C4-2B (cell line): ENCODE data around the gene COMP.

ENCODE experiments used
- H3K27ac ChIP-seq: fragments of 450-650 bp; 2 replicates; pipeline ENCODE4 v1.5.1; 2017
- ZFX ChIP-seq: fragments of 450-650 bp; IDR thresholded peaks from 2 replicates; pipeline ENCODE4 v1.6.1; 2017
- TF ChIP-seq, protein P1 (sequence below): fragments of 450-650 bp; conservative IDR thresholded peaks from 2 replicates; pipeline ENCODE4 v1.5.1; 2017; ENCODE audit warnings: mild to moderate bottlenecking

The COMP gene

DNA sequence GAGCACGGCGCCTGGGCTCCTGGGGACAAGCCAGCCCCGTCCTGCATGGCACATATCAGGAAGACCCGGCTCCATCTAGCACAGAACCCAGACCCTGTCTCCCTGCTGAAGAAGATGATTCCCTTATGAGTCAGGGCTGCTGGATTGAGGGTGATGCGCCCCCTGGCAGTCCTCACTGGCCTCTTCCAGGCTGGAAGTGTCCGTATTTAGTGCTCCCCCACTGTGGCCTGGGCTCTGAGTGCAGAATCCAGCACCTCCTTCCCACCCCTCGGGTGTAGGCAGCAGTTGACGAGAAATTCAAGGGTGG lies 14.9 kb downstream of the COMP start:
- no peak for TF ChIP-seq ZFX
- TF ChIP-seq, protein P1, sequence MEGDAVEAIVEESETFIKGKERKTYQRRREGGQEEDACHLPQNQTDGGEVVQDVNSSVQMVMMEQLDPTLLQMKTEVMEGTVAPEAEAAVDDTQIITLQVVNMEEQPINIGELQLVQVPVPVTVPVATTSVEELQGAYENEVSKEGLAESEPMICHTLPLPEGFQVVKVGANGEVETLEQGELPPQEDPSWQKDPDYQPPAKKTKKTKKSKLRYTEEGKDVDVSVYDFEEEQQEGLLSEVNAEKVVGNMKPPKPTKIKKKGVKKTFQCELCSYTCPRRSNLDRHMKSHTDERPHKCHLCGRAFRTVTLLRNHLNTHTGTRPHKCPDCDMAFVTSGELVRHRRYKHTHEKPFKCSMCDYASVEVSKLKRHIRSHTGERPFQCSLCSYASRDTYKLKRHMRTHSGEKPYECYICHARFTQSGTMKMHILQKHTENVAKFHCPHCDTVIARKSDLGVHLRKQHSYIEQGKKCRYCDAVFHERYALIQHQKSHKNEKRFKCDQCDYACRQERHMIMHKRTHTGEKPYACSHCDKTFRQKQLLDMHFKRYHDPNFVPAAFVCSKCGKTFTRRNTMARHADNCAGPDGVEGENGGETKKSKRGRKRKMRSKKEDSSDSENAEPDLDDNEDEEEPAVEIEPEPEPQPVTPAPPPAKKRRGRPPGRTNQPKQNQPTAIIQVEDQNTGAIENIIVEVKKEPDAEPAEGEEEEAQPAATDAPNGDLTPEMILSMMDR = no peak

DNA sequence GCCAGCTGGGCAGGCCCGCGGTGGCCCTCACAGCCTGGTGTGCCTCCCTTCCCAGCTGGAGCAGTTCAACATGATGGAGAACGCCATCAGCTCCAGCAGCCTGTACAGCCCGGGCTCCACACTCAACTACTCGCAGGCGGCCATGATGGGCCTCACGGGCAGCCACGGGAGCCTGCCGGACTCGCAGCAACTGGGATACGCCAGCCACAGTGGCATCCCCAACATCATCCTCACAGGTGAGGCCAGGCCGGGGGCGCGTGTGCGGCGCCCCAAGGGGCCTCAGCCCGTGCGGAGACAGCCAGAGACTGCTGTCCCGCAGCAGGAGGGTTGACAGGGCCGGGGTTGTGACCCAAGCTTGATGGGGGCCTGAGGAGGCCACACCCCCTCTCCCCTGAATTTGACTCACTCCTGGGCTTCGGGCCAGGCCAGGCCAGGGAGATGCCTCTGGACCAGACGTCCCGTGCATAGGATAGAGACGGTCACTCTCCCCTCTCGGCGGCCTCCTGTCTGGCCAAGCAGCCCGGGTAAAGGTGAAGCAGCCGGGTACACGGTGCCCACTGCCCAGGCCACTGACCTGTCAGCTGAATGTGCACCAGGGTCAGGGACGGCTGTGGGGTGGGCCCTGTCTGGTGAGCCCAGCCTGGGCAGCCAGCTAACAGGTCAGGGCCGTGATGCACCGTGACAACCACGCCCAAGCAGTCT lies 15.4 kb downstream of the COMP start:
- TF ChIP-seq, protein P1 = no peak
- no peak for TF ChIP-seq ZFX
- no peak overlapping the region for H3K27ac ChIP-seq

More for the DNA sequence above, 14.9 kb downstream of the COMP start:
- H3K27ac ChIP-seq = no peak overlapping the region

DNA sequence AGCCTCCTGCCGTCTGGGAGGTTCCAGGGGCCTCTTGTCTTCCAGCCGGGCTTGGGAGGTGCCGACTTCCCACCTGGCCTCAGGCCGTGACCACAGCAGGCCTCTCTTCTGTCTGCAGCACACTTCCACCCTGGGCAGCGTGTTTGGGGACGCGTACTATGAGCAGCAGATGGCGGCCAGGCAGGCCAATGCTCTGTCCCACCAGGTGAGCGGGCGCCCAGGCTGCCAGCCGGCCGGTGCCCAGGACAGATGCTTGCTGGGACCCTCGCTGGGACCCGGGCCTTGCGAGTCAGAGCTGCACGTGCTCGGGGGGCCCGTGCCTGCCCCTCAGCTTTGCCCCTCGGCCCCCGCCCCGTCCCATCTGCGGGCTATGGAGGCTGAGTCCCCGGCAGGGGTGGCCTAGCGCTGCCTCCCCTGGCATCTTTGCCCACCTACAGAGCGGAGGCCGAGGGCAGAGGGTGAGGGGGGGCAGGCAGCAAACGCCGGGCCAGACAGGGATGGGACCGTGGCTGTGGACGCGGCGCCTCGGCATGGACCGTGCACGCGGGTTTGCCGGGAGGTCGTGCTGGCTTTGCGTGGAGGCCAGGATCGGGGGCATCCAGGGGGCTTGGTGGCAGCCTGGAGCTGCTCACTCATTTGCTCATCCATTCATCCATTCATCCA lies 16.2 kb downstream of the COMP start:
- H3K27ac ChIP-seq = no peak overlapping the region
- TF ChIP-seq, protein P1 = no peak
- TF ChIP-seq ZFX = no peak

DNA sequence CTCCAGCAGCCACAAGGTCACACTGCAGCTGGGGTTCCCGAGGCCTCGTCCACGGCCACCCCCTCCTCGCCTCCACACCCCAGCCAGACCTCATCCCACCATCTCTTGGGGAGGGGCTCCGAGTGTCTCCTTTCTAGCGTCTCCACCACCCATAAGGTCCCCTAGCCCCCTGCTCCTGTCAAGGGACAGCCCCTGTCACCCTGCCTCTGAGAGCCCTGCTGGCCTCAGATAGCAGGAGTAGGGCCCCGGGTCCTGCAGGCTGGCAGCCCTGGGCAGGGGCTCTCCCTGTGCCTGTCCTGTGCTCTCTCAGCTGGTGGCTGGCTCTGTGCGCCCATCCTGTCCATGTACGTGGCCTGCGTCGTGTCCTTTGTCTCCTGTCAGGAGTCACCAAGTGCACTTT lies 17.0 kb downstream of the COMP start:
- TF ChIP-seq ZFX = no peak
- TF ChIP-seq, protein P1 = no peak
- H3K27ac ChIP-seq = no peak overlapping the region

DNA sequence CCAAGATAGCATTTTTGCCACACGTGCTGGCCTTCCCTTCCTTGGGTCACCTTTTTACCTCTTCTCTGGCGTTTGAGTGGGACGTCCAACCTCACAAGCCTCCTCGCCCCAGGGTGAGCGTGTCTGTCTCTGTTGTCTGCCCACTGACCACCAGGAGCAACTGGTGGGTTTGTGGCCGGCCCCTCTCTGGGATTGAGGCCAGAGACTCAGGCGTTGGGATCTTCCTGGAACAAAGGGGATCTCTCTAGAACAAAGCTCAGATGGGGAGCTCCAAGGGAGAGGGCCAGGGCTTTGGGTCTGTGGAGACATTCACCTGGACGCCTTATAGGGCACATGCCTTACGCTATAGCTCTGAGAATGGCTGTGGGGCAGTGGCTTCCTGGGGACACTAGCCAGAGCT lies 17.4 kb downstream of the COMP start:
- no peak for TF ChIP-seq ZFX
- TF ChIP-seq, protein P1 = no peak
- no peak overlapping the region for H3K27ac ChIP-seq

DNA sequence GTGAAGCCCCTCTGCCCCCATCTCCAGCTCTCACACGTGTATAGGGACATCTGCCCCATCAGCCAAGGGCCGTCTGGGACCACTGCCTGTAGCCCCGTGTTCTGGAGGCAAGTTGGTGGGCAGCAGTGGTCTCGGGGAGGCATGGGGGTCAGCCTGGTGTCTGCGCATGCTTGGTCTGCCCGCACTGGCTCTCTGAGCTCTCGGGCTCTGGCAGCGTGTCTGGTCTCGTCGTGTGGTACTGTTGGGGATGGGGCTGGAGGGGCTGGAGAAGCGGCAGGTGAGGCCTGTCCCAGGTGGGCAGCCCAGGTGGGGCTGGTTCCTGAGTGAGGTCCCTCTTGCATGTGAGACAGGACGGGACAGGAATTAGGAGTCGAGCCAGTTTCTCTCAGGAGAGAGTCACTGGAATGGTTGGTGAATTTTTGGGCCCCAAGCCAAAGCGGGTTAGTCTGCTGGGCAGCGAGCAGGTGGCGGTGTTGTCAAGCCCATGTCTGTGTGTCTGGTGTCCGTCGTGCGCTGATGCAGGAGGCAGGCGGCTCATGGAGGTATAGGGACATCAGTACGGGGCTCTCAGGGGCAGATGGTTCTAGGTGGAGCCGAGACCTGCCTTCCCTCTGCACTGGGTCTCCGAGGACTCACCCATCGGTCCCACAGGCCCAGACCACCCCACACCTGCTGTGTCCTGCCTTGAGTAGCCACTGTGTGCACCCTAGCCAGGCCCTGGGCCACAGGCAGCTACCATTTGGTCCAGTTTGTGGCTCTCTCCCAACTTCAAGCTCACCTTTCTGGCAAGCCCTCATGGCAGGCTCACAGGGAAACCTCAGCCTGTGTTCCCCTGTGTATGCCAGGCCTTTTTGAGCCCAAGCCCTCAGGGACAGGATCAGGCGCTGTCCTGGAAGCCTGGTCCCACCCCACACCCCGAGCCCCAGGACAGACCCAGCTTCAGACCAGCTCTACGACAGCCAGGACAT lies 18.2 kb downstream of the COMP start:
- TF ChIP-seq ZFX = no peak
- TF ChIP-seq, protein P1 = no peak; the same call in 1 of the 2 replicates
- no peak overlapping the region for H3K27ac ChIP-seq
